WTC11 (cell line): ENCODE results near the gene SLC2A10. TPM values are rescaled to one million over a fixed set of nuclear protein-coding genes. Genes with fewer than 3 reads are reported as not detected.

Experiments used
- ATAC-seq: fragments of 200-7000 bp; cut with Tn5 transposase; 2 replicates; pipeline ENCODE4 v1.10.0; 2021; ENCODE audit warnings: mild to moderate bottlenecking, moderate library complexity
- CTCF ChIA-PET: fragments of 300-600 bp; sonication (Branson Sonifier 250); formaldehyde crosslinking; loops from one replicate; lab custom pipeline; 2021; ENCODE audit warnings: antibody characterized with exemption; lab: Charles Lee
- POLR2A ChIA-PET: fragments of 350-600 bp; sonication (Branson Sonifier 250); formaldehyde crosslinking; loops from one replicate; lab custom pipeline; 2021; ENCODE audit warnings: antibody characterized with exemption; lab: Charles Lee
- DNase-seq: peaks from one replicate; pipeline ENCODE4 v3.0.0; 2021; ENCODE audit warnings: low spot score
- H3K27ac Mint-ChIP-seq: 2 replicates; pipeline ENCODE4 v1.8.0; 2021; ENCODE audit warnings: mixed read lengths
- H3K27me3 Mint-ChIP-seq: 2 replicates; pipeline ENCODE4 v1.8.0; 2021; ENCODE audit warnings: low read depth, mild to moderate bottlenecking, moderate library complexity, mixed read lengths
- H3K36me3 Mint-ChIP-seq: 2 replicates; pipeline ENCODE4 v1.8.0; 2021; ENCODE audit warnings: mixed read lengths
- H3K4me1 Mint-ChIP-seq: 2 replicates; pipeline ENCODE4 v1.8.0; 2022; ENCODE audit warnings: mixed read lengths
- H3K4me3 Mint-ChIP-seq: 2 replicates; pipeline ENCODE4 v1.8.0; 2021; ENCODE audit warnings: mild to moderate bottlenecking, moderate library complexity, mixed read lengths
- H3K9me3 Mint-ChIP-seq: 2 replicates; pipeline ENCODE4 v1.8.0; 2021; ENCODE audit warnings: mixed read lengths
- ARID4B ChIP-seq: sonication (generic); formaldehyde crosslinking; IDR thresholded peaks from 2 replicates; pipeline ENCODE4 v1.8.0; 2023; ENCODE audit warnings: missing genetic modification reagents, mild to moderate bottlenecking, borderline replicate concordance
- ATF2 ChIP-seq: sonication (generic); formaldehyde crosslinking; IDR thresholded peaks from 2 replicates; pipeline ENCODE4 v1.8.1; 2022; ENCODE audit warnings: low read depth, missing genetic modification reagents, borderline replicate concordance
- EMX1 ChIP-seq: fragments of 250-450 bp; sonication (Bioruptor Pico); IDR thresholded peaks from 2 replicates; pipeline ENCODE4 v1.8.0; 2021; ENCODE audit warnings: mild to moderate bottlenecking
- ERG ChIP-seq: fragments of 250-450 bp; sonication (Bioruptor Pico); IDR thresholded peaks from 2 replicates; pipeline ENCODE4 v1.8.0; 2021; ENCODE audit warnings: mild to moderate bottlenecking
- ESRRA ChIP-seq: sonication (generic); formaldehyde crosslinking; IDR thresholded peaks from 2 replicates; pipeline ENCODE4 v1.8.1; 2022; ENCODE audit warnings: mild to moderate bottlenecking, missing genetic modification reagents, borderline replicate concordance
- GRHL2 ChIP-seq: fragments of 250-450 bp; sonication (Bioruptor Pico); IDR thresholded peaks from 2 replicates; pipeline ENCODE4 v1.8.0; 2022; ENCODE audit warnings: mild to moderate bottlenecking, moderate library complexity; ENCODE audit not compliant: insufficient replicate concordance, severe bottlenecking
- NFE2L1 ChIP-seq: sonication (generic); formaldehyde crosslinking; IDR thresholded peaks from 2 replicates; pipeline ENCODE4 v1.8.1; 2023; ENCODE audit warnings: missing genetic modification reagents
- PRRX2 ChIP-seq: fragments of 250-450 bp; sonication (Bioruptor Pico); IDR thresholded peaks from 2 replicates; pipeline ENCODE4 v1.8.0; 2021; ENCODE audit warnings: mild to moderate bottlenecking
- RELA ChIP-seq: sonication (generic); formaldehyde crosslinking; IDR thresholded peaks from 2 replicates; pipeline ENCODE4 v1.8.1; 2022; ENCODE audit warnings: missing genetic modification reagents, mild to moderate bottlenecking, borderline replicate concordance
- SMAD4 ChIP-seq: sonication (generic); formaldehyde crosslinking; IDR thresholded peaks from 2 replicates; pipeline ENCODE4 v1.8.0; 2022; ENCODE audit warnings: mild to moderate bottlenecking, missing genetic modification reagents
- TP53 ChIP-seq: sonication (generic); formaldehyde crosslinking; IDR thresholded peaks from 2 replicates; pipeline ENCODE4 v1.8.1; 2023; ENCODE audit warnings: mild to moderate bottlenecking, missing genetic modification reagents
- USF2 ChIP-seq: sonication (generic); formaldehyde crosslinking; IDR thresholded peaks from 2 replicates; pipeline ENCODE4 v1.8.1; 2023; ENCODE audit warnings: mild to moderate bottlenecking, missing genetic modification reagents, moderate library complexity
- ZBTB43 ChIP-seq: sonication (generic); formaldehyde crosslinking; IDR thresholded peaks from 2 replicates; pipeline ENCODE4 v1.8.1; 2023; ENCODE audit warnings: mild to moderate bottlenecking, missing genetic modification reagents
- ZMAT4 ChIP-seq: fragments of 250-450 bp; sonication (Bioruptor Pico); IDR thresholded peaks from 2 replicates; pipeline ENCODE4 v1.9.0; 2021; ENCODE audit warnings: mild to moderate bottlenecking
- ZNF219 ChIP-seq: sonication (generic); formaldehyde crosslinking; IDR thresholded peaks from 2 replicates; pipeline ENCODE4 v1.8.0; 2023; ENCODE audit warnings: missing genetic modification reagents, mild to moderate bottlenecking, borderline replicate concordance
- ZNF396 ChIP-seq: fragments of 250-450 bp; sonication (Bioruptor Pico); IDR thresholded peaks from 2 replicates; pipeline ENCODE4 v1.8.0; 2021; ENCODE audit warnings: mild to moderate bottlenecking, moderate library complexity, borderline replicate concordance
- ZNF512 ChIP-seq: sonication (generic); formaldehyde crosslinking; IDR thresholded peaks from 2 replicates; pipeline ENCODE4 v1.8.1; 2022; ENCODE audit warnings: missing genetic modification reagents, borderline replicate concordance
- ZNF671 ChIP-seq: fragments of 250-450 bp; sonication (Bioruptor Pico); IDR thresholded peaks from 2 replicates; pipeline ENCODE4 v1.8.0; 2021; ENCODE audit warnings: mild to moderate bottlenecking
- total RNA-seq: library from RNA; stranded (reverse); gene quantifications from 3 replicates; pipeline ENCODE4 v1.2.3, GENCODE V29; 2021

Gene SLC2A10
- total RNA-seq, 1 experiment from 2014 or later: 8.0 TPM

GRCh38 chr20:46702447-46703203 lies 6.8 kb upstream of the SLC2A10 start:
- TF ChIP-seq GRHL2 (CRISPR knock-in tag) (no peak), ERG (CRISPR knock-in tag) (no peak), ZBTB43 (CRISPR knock-in tag) (no peak)
- POLR2A ChIA-PET: no interaction called here

GRCh38 chr20:46703435-46703834 lies 6.0 kb upstream of the SLC2A10 start:
- Mint-ChIP-seq H3K4me1 (peaks cover 34% of the 10 kb centered on the region), H3K27me3 (no peaks in the 10 kb centered on the region), H3K9me3 (peaks cover 32% of the 10 kb centered on the region), H3K27ac (no peak overlapping the region), H3K4me3 (no peak overlapping the region), H3K36me3 (peaks cover 12% of the 10 kb centered on the region; the same call in 1 of the 2 replicates)
- ChIA-PET CTCF (interaction anchor here (1.2 to 3.1 kb wide), 2 partner anchors 20 to 141 kb away, joined by 3 to 10 read pairs; no protein-coding TSS in a partner anchor), POLR2A (no interaction called here)
- DNase-seq: no peak
- ATAC-seq: no peak
- TF ChIP-seq RELA (CRISPR knock-in tag): no peak
- no peak for TF ChIP-seq PRRX2 (CRISPR knock-in tag)
- TF ChIP-seq ZNF512 (CRISPR knock-in tag): no peak
- no peak for TF ChIP-seq NFE2L1
- TF ChIP-seq ZNF396 (CRISPR knock-in tag): no peak
- no peak for TF ChIP-seq USF2 (CRISPR knock-in tag)
- TF ChIP-seq ESRRA (CRISPR knock-in tag): no peak
- TF ChIP-seq ZMAT4 (CRISPR knock-in tag): no peak
- no peak for TF ChIP-seq ARID4B (CRISPR knock-in tag)
- TF ChIP-seq ZNF219 (CRISPR knock-in tag): no peak
- no peak for TF ChIP-seq TP53
- no peak for TF ChIP-seq ATF2
- TF ChIP-seq ZNF671 (CRISPR knock-in tag): no peak
- no peak for TF ChIP-seq EMX1 (CRISPR knock-in tag)
- no peak for TF ChIP-seq SMAD4 (CRISPR knock-in tag)
- no peak for TF ChIP-seq ZBTB43 (CRISPR knock-in tag)

More at GRCh38 chr20:46702447-46703203, 6.8 kb upstream of the SLC2A10 start:
- Mint-ChIP-seq H3K9me3 (peaks cover 35% of the 10 kb centered on the region), H3K27me3 (no peaks in the 10 kb centered on the region), H3K36me3 (peaks cover 12% of the 10 kb centered on the region; the same call in 1 of the 2 replicates), H3K27ac (no peak overlapping the region), H3K4me1 (peaks cover 31% of the 10 kb centered on the region), H3K4me3 (no peak overlapping the region)
- ATAC-seq (no peak), DNase-seq (no peak)
- CTCF ChIA-PET: interaction anchor here (0.9 to 3.1 kb wide), 4 partner anchors 13 to 140 kb away, joined by 3 to 10 read pairs (median 4); partner anchors contain the start of gene TP53RK
